ENCODE data around the gene KLF11. TPM values are rescaled to one million over a fixed set of nuclear protein-coding genes. Genes with fewer than 3 reads are reported as not detected.
A peak's percentile ranks its signal among the peaks of the same experiment; 100 is the strongest.

The KLF11 gene
- total RNA-seq, 2 donors from 2014 or later: 5.9 to 11.0 TPM

GRCh38 chr2:10059552-10060335, 16.4 kb downstream of the KLF11 start:
- H3K36me3 Mint-ChIP-seq (ENCODE audit: insufficient read depth in 2 of 2): no peaks in the 10 kb centered on the region
- no peak overlapping the region for H3K27ac Mint-ChIP-seq
- DNase-seq (no peak), ATAC-seq (replicated peaks in 1 of 2) (no peak)
- H3K9me3 Mint-ChIP-seq: no peaks in the 10 kb centered on the region
- peaks cover 9% of the 10 kb centered on the region for H3K4me1 Mint-ChIP-seq (ENCODE audit: low read depth)
- peaks cover 12% of the 10 kb centered on the region for H3K27me3 Mint-ChIP-seq (ENCODE audit: low read depth)
- no peak overlapping the region for H3K4me3 Mint-ChIP-seq

DNA sequence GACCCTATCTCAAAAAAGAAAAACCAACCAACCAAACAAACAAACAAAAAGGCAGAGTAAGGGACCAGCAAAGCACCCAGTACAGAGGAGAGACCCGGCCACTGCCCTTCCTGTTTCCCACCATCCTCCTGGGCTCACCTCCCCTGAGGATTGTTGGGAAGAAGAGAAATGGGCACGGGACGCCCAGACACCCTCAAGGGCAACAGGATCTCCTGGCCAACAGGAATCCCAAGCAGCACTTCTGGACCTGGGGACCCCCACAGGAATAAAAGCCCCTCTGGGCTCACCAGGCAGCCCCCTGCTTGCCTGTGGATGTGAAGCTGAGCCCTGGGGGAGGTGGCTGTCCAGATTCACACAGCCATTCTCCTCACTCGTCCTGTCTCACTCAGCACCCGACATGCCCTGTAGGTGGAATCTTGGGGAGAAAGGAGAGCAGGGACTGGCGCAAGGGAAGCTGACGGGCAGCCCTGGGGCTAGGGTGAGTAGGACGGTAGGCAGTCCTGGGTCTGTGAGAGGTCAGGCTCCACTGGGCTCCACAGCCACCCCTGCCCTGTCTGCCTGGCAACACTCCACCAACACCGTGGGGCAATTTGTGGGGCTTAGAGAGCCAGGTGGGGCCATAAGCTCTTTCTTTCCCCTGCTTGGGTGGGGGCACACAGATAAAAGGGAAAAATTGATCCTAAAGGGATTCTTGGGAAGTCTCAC, 18.0 kb downstream of the KLF11 start:
- H3K36me3 Mint-ChIP-seq (ENCODE audit: insufficient read depth in 2 of 2): no peaks in the 10 kb centered on the region
- ATAC-seq (replicated peaks in 1 of 2) (no peak), DNase-seq (no peak)
- H3K4me1 Mint-ChIP-seq (ENCODE audit: low read depth): peaks cover 9% of the 10 kb centered on the region
- no peaks in the 10 kb centered on the region for H3K9me3 Mint-ChIP-seq
- H3K27me3 Mint-ChIP-seq (ENCODE audit: low read depth): peaks cover 12% of the 10 kb centered on the region
- H3K27ac Mint-ChIP-seq: no peak overlapping the region
- no peak overlapping the region for H3K4me3 Mint-ChIP-seq

DNA sequence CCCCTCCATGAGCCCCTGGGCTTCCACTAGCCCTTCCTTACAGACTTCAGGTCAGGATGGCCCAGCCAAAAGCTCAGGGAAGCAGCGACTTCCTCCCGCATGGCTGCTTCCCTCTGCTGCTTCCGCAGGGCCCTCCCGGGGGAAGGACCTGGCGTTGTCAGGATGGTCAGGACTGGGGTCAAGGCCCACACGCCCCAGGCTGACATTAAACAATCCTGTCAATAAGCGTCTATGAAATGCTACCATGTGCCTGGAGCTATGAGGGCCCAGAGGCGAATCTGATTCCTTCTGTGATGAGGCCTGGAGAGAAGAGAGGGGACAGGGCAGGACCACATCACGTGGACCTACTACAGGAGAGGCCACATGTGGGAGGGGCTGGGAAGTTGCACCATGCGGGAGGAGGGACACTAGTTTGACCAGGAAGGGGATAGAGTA, 19.6 kb downstream of the KLF11 start:
- peaks cover 6% of the 10 kb centered on the region for H3K27me3 Mint-ChIP-seq (ENCODE audit: low read depth)
- no peaks in the 10 kb centered on the region for H3K4me1 Mint-ChIP-seq (ENCODE audit: low read depth)
- no peak overlapping the region for H3K4me3 Mint-ChIP-seq
- H3K36me3 Mint-ChIP-seq (ENCODE audit: insufficient read depth in 2 of 2): peaks cover 2% of the 10 kb centered on the region in 2 donors
- peaks cover 2 to 3% of the 10 kb centered on the region in 2 donors for H3K9me3 Mint-ChIP-seq
- DNase-seq (no peak), ATAC-seq (replicated peaks in 1 of 2) (no peak)
- H3K27ac Mint-ChIP-seq: no peak overlapping the region

- Mint-ChIP-seq H3K9me3 (peaks cover 2 to 4% of the 10 kb centered on the region in 2 donors), H3K4me3 (no peak overlapping the region), H3K27me3 (ENCODE audit: low read depth) (peaks cover 6% of the 10 kb centered on the region), H3K27ac (no peak overlapping the region), H3K36me3 (ENCODE audit: insufficient read depth in 2 of 2) (peaks cover 2 to 3% of the 10 kb centered on the region in 2 donors), H3K4me1 (ENCODE audit: low read depth) (no peaks in the 10 kb centered on the region)
- DNase-seq (no peak), ATAC-seq (replicated peaks in 1 of 2) (no peak)
Observed at GRCh38 chr2:10063566-10063965, 20.2 kb downstream of the KLF11 start.

DNA sequence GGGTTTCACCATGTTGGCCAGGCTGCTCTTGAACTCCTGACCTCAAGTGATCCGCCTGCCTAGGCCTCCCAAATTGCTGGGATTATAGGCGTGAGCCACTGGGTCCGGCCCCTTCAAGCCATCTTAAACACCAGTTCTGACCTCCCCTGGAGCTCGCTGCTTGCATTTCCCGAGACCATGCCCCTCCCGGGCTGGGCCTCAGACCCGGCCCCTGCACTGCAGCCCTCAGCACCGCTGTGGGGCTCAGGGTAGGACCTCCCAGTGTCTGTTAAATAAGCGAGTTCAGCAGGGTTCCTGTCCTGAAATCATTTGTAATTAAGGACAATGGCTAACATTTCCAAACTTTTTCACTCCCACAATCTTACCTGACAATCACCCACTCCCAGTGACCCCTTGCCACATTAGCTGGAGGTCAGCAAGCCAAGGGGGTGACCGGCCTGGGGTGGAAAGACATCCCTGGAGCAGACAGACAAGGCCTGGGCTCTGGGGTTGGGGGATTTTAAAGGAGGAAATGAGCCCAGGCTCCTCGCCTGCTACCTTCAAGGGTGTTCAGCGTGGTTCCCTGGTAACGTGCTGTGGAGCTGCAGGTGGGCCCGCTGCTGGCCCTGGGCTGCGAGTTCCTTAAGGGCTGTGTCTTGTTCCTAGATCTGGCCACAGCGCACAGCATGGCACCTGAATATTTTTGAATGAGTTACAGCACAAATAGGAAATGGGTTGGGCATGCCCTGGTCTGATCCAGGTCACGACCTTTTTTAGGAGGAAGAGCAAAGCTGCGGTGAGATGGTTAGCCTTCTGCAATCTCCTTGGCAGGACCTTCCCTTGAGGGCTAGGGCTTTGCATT, 21.8 kb downstream of the KLF11 start:
- ATAC-seq (replicated peaks in 1 of 2): no peak

GRCh38 chr2:10065773-10066055, 22.4 kb downstream of the KLF11 start:
- DNase-seq (no peak), ATAC-seq (replicated peaks in 1 of 2) (no peak)
- no peak overlapping the region for H3K27ac Mint-ChIP-seq
- H3K4me1 Mint-ChIP-seq (ENCODE audit: low read depth): no peaks in the 10 kb centered on the region
- peaks cover 2 to 4% of the 10 kb centered on the region in 2 donors for H3K9me3 Mint-ChIP-seq
- no peak overlapping the region for H3K4me3 Mint-ChIP-seq
- peaks cover 6% of the 10 kb centered on the region for H3K27me3 Mint-ChIP-seq (ENCODE audit: low read depth)
- peaks cover 2 to 3% of the 10 kb centered on the region in 2 donors for H3K36me3 Mint-ChIP-seq (ENCODE audit: insufficient read depth in 2 of 2)

More for the DNA sequence above, 21.8 kb downstream of the KLF11 start:
- Mint-ChIP-seq H3K4me3 (no peak overlapping the region), H3K27me3 (ENCODE audit: low read depth) (peaks cover 6% of the 10 kb centered on the region), H3K27ac (no peak overlapping the region), H3K36me3 (ENCODE audit: insufficient read depth in 2 of 2) (peaks cover 2 to 3% of the 10 kb centered on the region in 2 donors), H3K4me1 (ENCODE audit: low read depth) (no peaks in the 10 kb centered on the region), H3K9me3 (peaks cover 2 to 4% of the 10 kb centered on the region in 2 donors)
- DNase-seq: no peak

GRCh38 chr2:10067330-10067729, 24.0 kb downstream of the KLF11 start:
- ATAC-seq (replicated peaks in 1 of 2) (no peak), DNase-seq (no peak)
- H3K27ac Mint-ChIP-seq: no peak overlapping the region
- peaks cover 1% of the 10 kb centered on the region for H3K27me3 Mint-ChIP-seq (ENCODE audit: low read depth)
- peaks cover 1% of the 10 kb centered on the region for H3K4me1 Mint-ChIP-seq (ENCODE audit: low read depth)
- no peak overlapping the region for H3K4me3 Mint-ChIP-seq
- peaks cover 2 to 3% of the 10 kb centered on the region in 2 donors for H3K36me3 Mint-ChIP-seq (ENCODE audit: insufficient read depth in 2 of 2)
- H3K9me3 Mint-ChIP-seq: peaks cover 2 to 4% of the 10 kb centered on the region in 2 donors

GRCh38 chr2:10067881-10068280, 24.5 kb downstream of the KLF11 start:
- Mint-ChIP-seq H3K27me3 (ENCODE audit: low read depth) (peaks cover 7% of the 10 kb centered on the region), H3K27ac (no peak overlapping the region), H3K4me1 (ENCODE audit: low read depth) (peaks cover 7% of the 10 kb centered on the region), H3K4me3 (no peak overlapping the region), H3K36me3 (ENCODE audit: insufficient read depth in 2 of 2) (peaks cover 2 to 3% of the 10 kb centered on the region in 2 donors), H3K9me3 (peaks cover 2 to 4% of the 10 kb centered on the region in 2 donors)
- no peak for ATAC-seq (replicated peaks in 1 of 2)
- no peak for DNase-seq

- Mint-ChIP-seq H3K9me3 (peaks cover 2 to 4% of the 10 kb centered on the region in 2 donors), H3K27ac (no peak overlapping the region), H3K4me3 (no peak overlapping the region), H3K36me3 (ENCODE audit: insufficient read depth in 2 of 2) (peaks cover 2 to 3% of the 10 kb centered on the region in 2 donors), H3K4me1 (ENCODE audit: low read depth) (peaks cover 8% of the 10 kb centered on the region), H3K27me3 (ENCODE audit: low read depth) (peaks cover 39% of the 10 kb centered on the region)
- no peak for ATAC-seq (replicated peaks in 1 of 2)
- DNase-seq: no peak
Observed at GRCh38 chr2:10071176-10071575, 27.8 kb downstream of the KLF11 start.

DNA sequence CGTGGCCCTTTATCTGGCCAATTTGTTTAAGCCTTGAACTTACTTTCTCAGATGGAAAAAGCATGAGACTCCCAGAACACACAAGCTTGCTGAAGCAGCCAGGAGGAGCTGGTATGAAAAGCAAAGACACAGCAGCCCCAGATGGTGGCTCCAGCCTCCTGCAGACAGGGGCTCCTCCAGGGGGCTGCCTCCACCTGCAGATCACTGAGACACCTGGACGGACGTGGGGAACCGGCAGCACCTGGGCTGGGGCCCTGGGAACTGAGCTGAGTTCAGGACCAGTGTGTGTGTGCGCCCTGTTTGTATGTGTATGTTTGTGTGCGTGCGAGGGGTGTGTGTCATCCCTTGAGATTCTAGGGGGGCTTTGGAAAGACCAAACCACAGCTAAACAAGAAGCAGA, 28.2 kb downstream of the KLF11 start:
- peaks cover 43% of the 10 kb centered on the region for H3K27me3 Mint-ChIP-seq (ENCODE audit: low read depth)
- ATAC-seq (replicated peaks in 1 of 2): no peak
- H3K36me3 Mint-ChIP-seq (ENCODE audit: insufficient read depth in 2 of 2): peaks cover 2 to 3% of the 10 kb centered on the region in 2 donors
- H3K9me3 Mint-ChIP-seq: peaks cover 2 to 4% of the 10 kb centered on the region in 2 donors
- no peak for DNase-seq
- peaks cover 8% of the 10 kb centered on the region for H3K4me1 Mint-ChIP-seq (ENCODE audit: low read depth)
- H3K4me3 Mint-ChIP-seq: no peak overlapping the region
- H3K27ac Mint-ChIP-seq: no peak overlapping the region

DNA sequence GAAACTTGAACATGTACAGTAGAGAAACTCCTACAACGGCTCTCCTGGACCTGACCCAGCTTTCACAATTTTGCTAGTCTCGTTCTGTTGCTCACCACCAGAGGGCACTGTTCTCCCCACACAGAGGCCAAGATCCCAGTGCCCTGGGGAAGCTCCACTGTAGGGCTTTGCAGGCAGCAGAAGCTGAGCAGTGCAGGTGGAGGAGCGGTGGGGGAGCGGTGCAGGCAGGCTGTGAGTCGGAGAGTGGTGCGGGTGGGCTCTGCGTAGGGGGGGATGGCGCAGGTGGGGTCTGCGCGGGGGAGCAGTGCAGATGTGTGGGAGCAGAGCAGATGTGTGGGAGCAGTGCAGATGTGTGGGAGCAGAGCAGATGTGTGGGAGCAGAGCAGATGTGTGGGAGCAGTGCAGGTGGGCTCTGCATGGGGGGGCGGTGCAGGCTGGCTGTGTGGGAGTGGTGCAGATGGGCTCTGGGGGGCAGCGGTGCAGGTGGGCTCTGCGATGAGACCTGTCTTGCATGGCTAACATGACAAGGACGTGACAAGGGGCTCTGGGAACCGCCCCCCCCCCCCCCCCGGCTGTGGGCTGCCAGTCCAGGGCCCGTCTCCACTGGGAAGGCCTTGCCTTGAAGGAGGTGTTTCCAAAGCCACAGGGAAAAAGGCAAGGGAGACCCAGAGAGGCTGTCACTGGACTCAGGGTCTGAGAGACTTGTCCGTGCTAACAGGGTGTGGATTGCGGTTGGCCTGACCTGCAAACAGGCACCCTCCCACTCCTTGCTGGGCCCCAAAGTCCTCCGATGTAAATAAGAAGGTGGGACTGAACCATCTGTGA, 29.5 kb downstream of the KLF11 start:
- peak; percentile 76 to 80 for DNase-seq
- H3K4me3 Mint-ChIP-seq: no peak overlapping the region
- H3K9me3 Mint-ChIP-seq: peaks cover 1 to 2% of the 10 kb centered on the region in 2 donors
- no peak overlapping the region for H3K27ac Mint-ChIP-seq
- H3K36me3 Mint-ChIP-seq (ENCODE audit: insufficient read depth in 2 of 2): peaks cover 1 to 2% of the 10 kb centered on the region in 2 donors
- peaks cover 56% of the 10 kb centered on the region for H3K27me3 Mint-ChIP-seq (ENCODE audit: low read depth)
- ATAC-seq (replicated peaks in 1 of 2): peak; percentile 91
- H3K4me1 Mint-ChIP-seq (ENCODE audit: low read depth): peaks cover 8% of the 10 kb centered on the region

GRCh38 chr2:10073706-10074105, 30.4 kb downstream of the KLF11 start:
- Mint-ChIP-seq H3K27ac (no peak overlapping the region), H3K4me1 (ENCODE audit: low read depth) (peaks cover 11% of the 10 kb centered on the region), H3K9me3 (no peaks in the 10 kb centered on the region), H3K4me3 (no peak overlapping the region), H3K36me3 (ENCODE audit: insufficient read depth in 2 of 2) (no peaks in the 10 kb centered on the region), H3K27me3 (ENCODE audit: low read depth) (peaks cover 64% of the 10 kb centered on the region)
- DNase-seq (no peak), ATAC-seq (replicated peaks in 1 of 2) (no peak)

Measured in activated T-cell treated with anti-CD3 and anti-CD28 coated beads, Interleukin-2, amount 50 U/mL, for 72 hours (primary cell).